Esophagus squamous epithelium (tissue), 5 donors: Measurements from ENCODE around the gene TSPYL4. TPM values are rescaled to one million over a fixed set of nuclear protein-coding genes. Genes with fewer than 3 reads are reported as not detected.
A peak's percentile ranks its signal among the peaks of the same experiment; 100 is the strongest.

Source experiments
- DNase-seq: peaks from one replicate; lab custom pipeline; 2025; lab: John Stamatoyannopoulos, UW
- H3K27ac ChIP-seq, 4 donors: fragments of 200-600 bp; sonication (generic); one replicate each; pipeline ENCODE4 v1.5.1; 2016 to 2019; ENCODE audit warnings: mild to moderate bottlenecking in 1 of 4
- H3K27me3 ChIP-seq, 4 donors: fragments of 200-600 bp; sonication (generic); 1 replicate in 3 of 4; 2 replicates in 1 of 4; pipeline versions ENCODE4 v1.5.1 to v1.6.0; 2017 to 2021; ENCODE audit warnings: antibody characterized with exemption in 1 of 4
- H3K36me3 ChIP-seq, 3 donors: fragments of 200-600 bp; sonication (generic); one replicate each; pipeline ENCODE4 v1.5.1; 2016 to 2019
- H3K4me1 ChIP-seq, 3 donors: fragments of 200-600 bp; sonication (generic); one replicate each; pipeline ENCODE4 v1.5.1; 2017 to 2019
- H3K4me3 ChIP-seq, 4 donors: fragments of 200-600 bp; sonication (generic); 1 replicate in 3 of 4; 2 replicates in 1 of 4; pipeline ENCODE4 v1.5.1; 2016 to 2019; ENCODE audit warnings: mild to moderate bottlenecking in 2 of 4, moderate library complexity in 1 of 4
- H3K9me3 ChIP-seq, 3 donors: fragments of 200-600 bp; sonication (generic); one replicate each; pipeline ENCODE4 v1.5.1; 2016 to 2019
- POLR2A ChIP-seq, 4 donors: fragments of 450-650 bp; IDR thresholded peaks; one replicate each; pipeline ENCODE4 v1.6.1; 2017; ENCODE audit warnings: antibody characterized with exemption in 4 of 4, mild to moderate bottlenecking in 4 of 4, moderate library complexity in 3 of 4
- WGBS, 2 donors: methylation state at CpG; one replicate each; pipeline ENCODE4 v1.1.5; 2018; 5-methylcytosine and 5-hydroxymethylcytosine counted together
- intact Hi-C: fragments of 100-400 bp; cut with DNase I; formaldehyde crosslinking; loops from one replicate; pipeline ENCODE4 v1.15.0; 2022
- total RNA-seq, 4 donors: library from RNA; depleted of rRNA; stranded (reverse); fragments of >200 nt; gene quantifications; one replicate each; pipeline ENCODE4 v1.1.0, GENCODE V29; 2016
- TF ChIP-seq, protein P1 (sequence below), 6 experiments: fragments of 450-650 bp in 4 of 6; fragments of 200-600 bp in 2 of 6; sonication (generic) in 2 of 6; IDR thresholded peaks; one replicate each; pipeline ENCODE4 v1.5.1; 2016 to 2019; ENCODE audit warnings: antibody characterized with exemption in 6 of 6, mild to moderate bottlenecking in 4 of 6, moderate library complexity in 4 of 6
- donor health status: DM: yes; HTN: yes; CAD: no.

TSPYL4 gene
- total RNA-seq, 4 donors from 2014 or later, result 2.8 to 11.8 (median 6.3) TPM

DNA sequence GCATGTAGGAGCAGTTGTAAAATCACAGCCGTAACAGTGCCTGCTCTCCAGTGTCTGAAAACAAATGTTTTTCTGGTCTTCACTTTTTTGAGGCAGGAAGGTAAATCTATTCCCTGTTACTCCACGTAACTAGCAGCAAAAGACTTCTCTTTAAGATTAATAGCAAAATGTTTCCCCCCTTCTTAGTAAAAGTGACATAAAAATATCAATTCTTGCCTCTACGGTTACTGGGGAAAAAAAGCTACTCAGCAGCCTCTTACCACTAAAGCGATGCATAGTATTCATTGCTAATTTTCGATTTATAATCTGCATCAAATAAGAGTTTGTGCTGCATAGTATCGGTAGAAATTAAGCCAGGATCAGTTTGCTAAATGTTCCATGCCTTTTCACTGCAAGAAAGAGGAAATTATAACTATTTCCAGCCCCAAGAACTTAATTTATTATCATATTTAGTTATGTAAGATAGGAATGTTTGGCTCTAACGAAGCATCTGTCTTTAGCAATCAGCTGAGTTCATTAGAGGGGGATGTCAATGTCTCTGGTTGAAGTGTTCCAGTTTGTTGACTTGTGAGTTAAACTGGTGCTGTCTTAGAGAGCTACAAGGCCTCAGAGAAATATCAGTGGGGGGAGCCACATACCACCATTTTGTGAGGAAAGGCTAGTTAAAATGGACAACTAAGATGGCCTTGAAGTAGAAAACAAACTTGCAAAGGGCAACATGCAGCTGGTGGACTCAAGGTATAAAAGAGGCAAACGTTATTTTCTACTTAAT lies 26.5 kb upstream of the TSPYL4 start:
- intact Hi-C loops, result loop anchor here (10.0 kb wide), 1 partner anchor 254 kb away; no protein-coding TSS in a partner anchor
- DNase-seq, result no peak
- H3K4me1 ChIP-seq, result peaks cover 19 to 48% (median 24%) of the 10 kb centered on the region in 3 donors

DNA sequence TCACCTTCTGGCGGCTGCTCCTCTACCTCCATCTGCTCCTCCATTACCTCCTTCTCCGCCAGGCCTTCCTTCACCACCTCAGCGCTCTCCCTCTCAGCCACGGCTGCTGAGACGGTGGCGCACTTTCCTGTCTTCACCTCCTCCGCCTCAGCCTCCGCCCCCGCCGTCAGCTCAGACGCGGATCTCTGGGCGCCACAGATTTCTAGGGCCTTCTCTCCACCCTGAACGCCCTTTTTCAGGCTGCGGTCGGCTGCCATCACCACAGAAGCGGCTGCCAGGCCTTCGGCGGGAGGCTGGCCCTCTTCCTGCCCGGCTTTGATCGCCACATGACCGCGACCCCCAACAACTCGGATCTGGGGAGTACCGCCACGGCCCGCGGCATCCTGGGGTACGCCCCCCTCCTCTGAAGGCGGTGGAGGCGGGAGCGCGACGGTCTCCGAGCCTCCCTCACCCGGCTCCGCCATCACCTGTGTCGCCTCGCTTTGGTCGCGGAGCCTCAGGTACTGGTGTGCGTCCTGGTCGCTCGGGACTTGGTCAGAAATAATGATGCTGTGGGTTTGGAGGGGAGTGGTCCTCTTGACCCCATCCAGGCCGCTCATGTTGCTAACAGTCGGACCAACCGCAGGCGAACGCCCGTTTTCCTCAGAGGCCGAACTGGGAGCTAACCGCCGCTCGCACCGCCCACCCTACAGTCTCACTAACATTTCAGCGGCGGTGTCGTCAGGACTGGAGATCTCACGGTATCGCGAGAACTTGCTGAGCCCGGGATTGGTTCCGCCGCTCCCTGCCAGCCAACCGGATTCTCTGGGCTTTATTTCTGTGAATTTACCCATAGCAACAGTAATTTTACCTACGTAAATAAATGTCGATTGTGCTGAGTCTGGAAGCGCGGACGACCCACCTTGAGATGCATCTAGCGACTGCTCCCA lies 25.6 kb upstream of the TSPYL4 start, which contains the start of gene TSPYL1:
TSS of gene TSPYL1 (minus strand) at position 699 of the 929 bp plus-strand sequence. CDS start at position 599, 100 bp downstream.
- H3K27ac ChIP-seq, result peak within 1 kb of the TSS; percentile 97 to 99 (median 98)
- TF ChIP-seq POLR2A (IDR thresholded peaks at IDR 0.05), result peak in 3 of 4 donors; percentile 98 to 99 (median 98)
- TF ChIP-seq, protein P1, sequence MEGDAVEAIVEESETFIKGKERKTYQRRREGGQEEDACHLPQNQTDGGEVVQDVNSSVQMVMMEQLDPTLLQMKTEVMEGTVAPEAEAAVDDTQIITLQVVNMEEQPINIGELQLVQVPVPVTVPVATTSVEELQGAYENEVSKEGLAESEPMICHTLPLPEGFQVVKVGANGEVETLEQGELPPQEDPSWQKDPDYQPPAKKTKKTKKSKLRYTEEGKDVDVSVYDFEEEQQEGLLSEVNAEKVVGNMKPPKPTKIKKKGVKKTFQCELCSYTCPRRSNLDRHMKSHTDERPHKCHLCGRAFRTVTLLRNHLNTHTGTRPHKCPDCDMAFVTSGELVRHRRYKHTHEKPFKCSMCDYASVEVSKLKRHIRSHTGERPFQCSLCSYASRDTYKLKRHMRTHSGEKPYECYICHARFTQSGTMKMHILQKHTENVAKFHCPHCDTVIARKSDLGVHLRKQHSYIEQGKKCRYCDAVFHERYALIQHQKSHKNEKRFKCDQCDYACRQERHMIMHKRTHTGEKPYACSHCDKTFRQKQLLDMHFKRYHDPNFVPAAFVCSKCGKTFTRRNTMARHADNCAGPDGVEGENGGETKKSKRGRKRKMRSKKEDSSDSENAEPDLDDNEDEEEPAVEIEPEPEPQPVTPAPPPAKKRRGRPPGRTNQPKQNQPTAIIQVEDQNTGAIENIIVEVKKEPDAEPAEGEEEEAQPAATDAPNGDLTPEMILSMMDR (IDR thresholded peaks at IDR 0.05), result peak in 1 of 6 experiments; percentile 9
- H3K36me3 ChIP-seq, result peaks cover 0 to 9% (median 0%) of the 10 kb centered on the region in 3 donors
- H3K27me3 ChIP-seq, result no peaks in the 10 kb centered on the region
- peak; percentile 82 for DNase-seq
- intact Hi-C loops, result loop anchor here (10.0 kb wide), 1 partner anchor 255 kb away; no protein-coding TSS in a partner anchor
- H3K4me3 ChIP-seq, result peak within 1 kb of the TSS; percentile 72 to 86 (median 82)
- 0% methylated on average over 26 to 49 of the region's 71 CpGs for WGBS, 2 donors
- H3K9me3 ChIP-seq, result no peaks in the 10 kb centered on the region
- H3K4me1 ChIP-seq, result peaks cover 19 to 56% (median 28%) of the 10 kb centered on the region in 3 donors

More for the DNA sequence above, 26.5 kb upstream of the TSPYL4 start:
- Histone ChIP-seq H3K27me3 (no peaks in the 10 kb centered on the region), H3K4me3 (peak overlapping the region; percentile 72 to 86 (median 82)), H3K36me3 (peaks cover 0 to 5% (median 0%) of the 10 kb centered on the region in 3 donors), H3K27ac (peak overlapping the region; percentile 97 to 99 (median 98)), H3K9me3 (no peaks in the 10 kb centered on the region)
- TF ChIP-seq POLR2A (IDR thresholded peaks at IDR 0.05), result no peak
- TF ChIP-seq, protein P1 (IDR thresholded peaks at IDR 0.05), result no peak
- WGBS, 2 donors, result 10 to 13% methylated on average over 8 of the region's 8 CpGs

DNA sequence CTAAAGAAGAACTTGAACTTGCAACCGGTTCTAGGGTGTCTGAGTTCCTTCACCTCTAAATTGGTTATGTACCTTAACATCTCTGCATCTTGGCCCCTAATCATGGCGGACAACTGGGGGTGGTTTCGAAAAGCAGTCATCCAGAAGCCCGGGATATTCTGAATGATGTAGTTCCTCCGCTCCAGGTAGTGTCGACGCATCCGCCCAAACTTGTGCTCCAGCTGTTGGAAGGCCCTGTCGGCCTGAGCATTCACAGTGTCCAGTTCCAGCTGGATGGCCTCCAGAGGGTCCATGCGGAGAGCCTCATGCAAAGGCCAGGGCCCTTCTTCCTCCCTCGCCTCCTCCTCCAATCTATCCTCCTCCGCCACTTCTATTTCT lies 25.0 kb upstream of the TSPYL4 start:
- H3K9me3 ChIP-seq, result no peaks in the 10 kb centered on the region
- intact Hi-C loops, result no loop called here
- peaks cover 19 to 63% (median 28%) of the 10 kb centered on the region in 3 donors for H3K4me1 ChIP-seq
- TF ChIP-seq, protein P1 (IDR thresholded peaks at IDR 0.05), result no peak
- H3K4me3 ChIP-seq, result peak overlapping the region; percentile 72 to 86 (median 82)
- no peak for DNase-seq
- H3K27me3 ChIP-seq, result no peaks in the 10 kb centered on the region
- H3K36me3 ChIP-seq, result peaks cover 0 to 15% (median 4%) of the 10 kb centered on the region in 3 donors
- WGBS, 2 donors, result 5 to 6% methylated on average over 12 of the region's 12 CpGs
- peak overlapping the region; percentile 97 to 99 (median 98) for H3K27ac ChIP-seq

DNA sequence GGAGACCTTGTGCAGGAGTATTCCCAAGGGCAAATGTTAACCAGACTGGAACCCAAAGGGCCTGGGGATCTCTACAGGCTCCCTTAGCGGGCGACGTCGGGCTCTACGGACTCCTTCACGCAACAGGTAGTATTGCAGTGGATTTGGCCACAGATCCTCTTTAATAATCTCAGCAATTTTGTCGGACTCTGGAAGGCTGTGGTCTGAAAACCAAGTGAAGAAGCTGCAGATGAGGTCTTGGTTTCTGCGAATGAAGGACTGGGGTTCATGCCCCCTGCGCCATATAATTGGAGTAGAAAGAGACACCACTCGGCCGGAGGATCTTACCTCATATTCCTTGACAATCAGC lies 24.6 kb upstream of the TSPYL4 start:
- WGBS, 2 donors, result 35 to 44% methylated on average over 9 to 11 of the region's 11 CpGs
- peaks cover 19 to 64% (median 28%) of the 10 kb centered on the region in 3 donors for H3K4me1 ChIP-seq
- intact Hi-C loops, result no loop called here
- no peak for TF ChIP-seq POLR2A (IDR thresholded peaks at IDR 0.05)
- TF ChIP-seq, protein P1 (IDR thresholded peaks at IDR 0.05), result no peak
- peak overlapping the region; percentile 97 to 99 (median 98) for H3K27ac ChIP-seq
- H3K27me3 ChIP-seq, result no peaks in the 10 kb centered on the region
- H3K4me3 ChIP-seq, result peak overlapping the region; percentile 72 to 86 (median 82)
- peaks cover 0 to 19% (median 4%) of the 10 kb centered on the region in 3 donors for H3K36me3 ChIP-seq
- DNase-seq, result no peak
- H3K9me3 ChIP-seq, result no peaks in the 10 kb centered on the region
